Measurements from ENCODE around the gene SFMBT2. TPM values are rescaled to one million over a fixed set of nuclear protein-coding genes. Genes with fewer than 3 reads are reported as not detected.

Gene SFMBT2
- total and polyA plus RNA-seq, 2 of the 13 experiments (the other 11 are each of a cell fraction or from before 2014, with no cell fraction given) = 0.01 to 0.02 TPM

DNA sequence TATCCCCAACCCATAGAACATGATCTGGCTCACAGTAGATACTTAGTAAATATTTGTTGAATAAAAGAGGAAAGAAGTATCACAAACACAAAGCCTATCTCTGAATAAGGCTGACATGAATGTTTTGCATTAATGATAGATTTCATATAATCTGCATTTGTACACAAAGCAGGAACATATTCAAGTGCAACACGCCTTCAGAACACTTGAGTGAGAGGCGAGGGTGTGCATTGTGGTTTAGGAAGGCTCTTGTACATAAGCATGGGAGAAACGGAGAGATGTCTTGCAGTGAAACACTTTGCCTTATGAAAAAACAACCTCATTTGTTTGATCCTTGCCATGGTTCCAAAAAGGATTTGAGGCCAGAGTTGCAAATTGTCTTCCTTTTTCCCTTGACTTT lies 14.1 kb upstream of the SFMBT2 start:
- CTCF ChIA-PET (ENCODE audit: low intra/inter-chr PET ratio, low total read pairs) = no interaction called here
- in situ Hi-C loops (cut with HindIII; ENCODE audit: extremely low pct_ligation_motif_present, low pct_unique_long_range_greater_than_20kb) = no loop called here
- H3K36me3 ChIP-seq (replicated peaks in 1 of 2; ENCODE audit: control insufficient read depth in 1 of 2, insufficient read depth in 2 of 2, low read length in 2 of 2) = no peaks in the 10 kb centered on the region
- BruUV-seq (replicated peaks) = no TSS peak
- intact Hi-C loops (cut with micrococcal nuclease; ENCODE audit: unreplicated experiment) = no loop called here
- H3K27ac ChIP-seq (ENCODE audit: extremely low read length, insufficient read depth, low read length) = no peak overlapping the region
- H3K4me1 ChIP-seq (ENCODE audit: insufficient read depth, low read length) = peaks cover 6% of the 10 kb centered on the region; the same call in 1 of the 2 replicates
- no peak for ATAC-seq
- peaks cover 0 to 13% of the 10 kb centered on the region in 2 experiments; a peak in 2 of 5 replicates for H3K27me3 ChIP-seq (ENCODE audit: control insufficient read depth in 1 of 2, insufficient read depth in 2 of 2, low read length in 2 of 2)
- no peak for FAIRE-seq
- H3K9ac ChIP-seq (ENCODE audit: insufficient read depth, low read depth, low read length) = no peak overlapping the region
- H3K79me2 ChIP-seq (ENCODE audit: insufficient read depth, low read length) = no peaks in the 10 kb centered on the region
- no peak overlapping the region for H3K4me3 ChIP-seq (replicated peaks in 1 of 3; ENCODE audit: insufficient read depth in 1 of 3, low read depth in 2 of 3, low read length in 3 of 3)
- DNase-seq (ENCODE audit: low spot score) = no peak
- TF ChIP-seq ZFP36 (IDR thresholded peaks at IDR 0.05; ENCODE audit: borderline replicate concordance, low read depth, low read length, partially characterized antibody) (no peak), ZFP82 (CRISPR knock-in tag; IDR thresholded peaks at IDR 0.05; ENCODE audit: borderline replicate concordance) (no peak), CREB1 (IDR thresholded peaks at IDR 0.05) (no peak), CREB1 (CRISPR knock-in tag; IDR thresholded peaks at IDR 0.05) (no peak), ZNF878 (CRISPR knock-in tag; IDR thresholded peaks at IDR 0.05) (no peak), ZNF276 (CRISPR knock-in tag; IDR thresholded peaks at IDR 0.05; ENCODE audit: low read depth) (no peak), AGO1 (IDR thresholded peaks at IDR 0.05; ENCODE audit: low read depth, low read length, poor library complexity, severe bottlenecking) (no peak), ZNF839 (CRISPR knock-in tag; IDR thresholded peaks at IDR 0.05; ENCODE audit: borderline replicate concordance) (no peak), BHLHE40 (IDR thresholded peaks at IDR 0.05; ENCODE audit: low read length) (no peak), ZSCAN12 (CRISPR knock-in tag; IDR thresholded peaks at IDR 0.05) (no peak), NR2C2 (CRISPR knock-in tag; IDR thresholded peaks at IDR 0.05; ENCODE audit: borderline replicate concordance) (no peak), TARDBP (CRISPR knock-in tag; IDR thresholded peaks at IDR 0.05) (no peak)
- TF ChIP-seq, protein P1, sequence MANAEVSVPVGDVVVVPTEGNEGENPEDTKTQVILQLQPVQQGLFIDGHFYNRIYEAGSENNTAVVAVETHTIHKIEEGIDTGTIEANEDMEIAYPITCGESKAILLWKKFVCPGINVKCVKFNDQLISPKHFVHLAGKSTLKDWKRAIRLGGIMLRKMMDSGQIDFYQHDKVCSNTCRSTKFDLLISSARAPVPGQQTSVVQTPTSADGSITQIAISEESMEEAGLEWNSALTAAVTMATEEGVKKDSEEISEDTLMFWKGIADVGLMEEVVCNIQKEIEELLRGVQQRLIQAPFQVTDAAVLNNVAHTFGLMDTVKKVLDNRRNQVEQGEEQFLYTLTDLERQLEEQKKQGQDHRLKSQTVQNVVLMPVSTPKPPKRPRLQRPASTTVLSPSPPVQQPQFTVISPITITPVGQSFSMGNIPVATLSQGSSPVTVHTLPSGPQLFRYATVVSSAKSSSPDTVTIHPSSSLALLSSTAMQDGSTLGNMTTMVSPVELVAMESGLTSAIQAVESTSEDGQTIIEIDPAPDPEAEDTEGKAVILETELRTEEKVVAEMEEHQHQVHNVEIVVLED (CRISPR knock-in tag; IDR thresholded peaks at IDR 0.05; ENCODE audit: borderline replicate concordance) = no peak
- TF ChIP-seq, protein P2, sequence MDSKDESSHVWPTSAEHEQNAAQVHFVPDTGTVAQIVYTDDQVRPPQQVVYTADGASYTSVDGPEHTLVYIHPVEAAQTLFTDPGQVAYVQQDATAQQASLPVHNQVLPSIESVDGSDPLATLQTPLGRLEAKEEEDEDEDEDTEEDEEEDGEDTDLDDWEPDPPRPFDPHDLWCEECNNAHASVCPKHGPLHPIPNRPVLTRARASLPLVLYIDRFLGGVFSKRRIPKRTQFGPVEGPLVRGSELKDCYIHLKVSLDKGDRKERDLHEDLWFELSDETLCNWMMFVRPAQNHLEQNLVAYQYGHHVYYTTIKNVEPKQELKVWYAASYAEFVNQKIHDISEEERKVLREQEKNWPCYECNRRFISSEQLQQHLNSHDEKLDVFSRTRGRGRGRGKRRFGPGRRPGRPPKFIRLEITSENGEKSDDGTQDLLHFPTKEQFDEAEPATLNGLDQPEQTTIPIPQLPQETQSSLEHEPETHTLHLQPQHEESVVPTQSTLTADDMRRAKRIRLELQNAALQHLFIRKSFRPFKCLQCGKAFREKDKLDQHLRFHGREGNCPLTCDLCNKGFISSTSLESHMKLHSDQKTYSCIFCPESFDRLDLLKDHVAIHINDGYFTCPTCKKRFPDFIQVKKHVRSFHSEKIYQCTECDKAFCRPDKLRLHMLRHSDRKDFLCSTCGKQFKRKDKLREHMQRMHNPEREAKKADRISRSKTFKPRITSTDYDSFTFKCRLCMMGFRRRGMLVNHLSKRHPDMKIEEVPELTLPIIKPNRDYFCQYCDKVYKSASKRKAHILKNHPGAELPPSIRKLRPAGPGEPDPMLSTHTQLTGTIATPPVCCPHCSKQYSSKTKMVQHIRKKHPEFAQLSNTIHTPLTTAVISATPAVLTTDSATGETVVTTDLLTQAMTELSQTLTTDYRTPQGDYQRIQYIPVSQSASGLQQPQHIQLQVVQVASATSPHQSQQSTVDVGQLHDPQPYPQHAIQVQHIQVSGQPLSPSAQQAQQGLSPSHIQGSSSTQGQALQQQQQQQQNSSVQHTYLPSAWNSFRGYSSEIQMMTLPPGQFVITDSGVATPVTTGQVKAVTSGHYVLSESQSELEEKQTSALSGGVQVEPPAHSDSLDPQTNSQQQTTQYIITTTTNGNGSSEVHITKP (CRISPR knock-in tag; IDR thresholded peaks at IDR 0.05; ENCODE audit: low read depth) = no peak
- no peak overlapping the region for H2AFZ ChIP-seq (ENCODE audit: low read length)
- no peak overlapping the region for H3K4me2 ChIP-seq (ENCODE audit: low read depth, low read length)
- 1% methylated on average over 3 of the region's 3 CpGs for whole genome bisulfite sequencing (ENCODE audit: low lambda C conversion rate)
- no peaks in the 10 kb centered on the region for H4K20me1 ChIP-seq (ENCODE audit: insufficient read depth, low read length)
- POLR2A ChIA-PET = no interaction called here
- H3K9me3 ChIP-seq (ENCODE audit: low read length) = no peaks in the 10 kb centered on the region

Data from HepG2 (cell line).